GM12875 (cell line): ENCODE results near the gene RFLNA.
A peak's percentile ranks its signal among the peaks of the same experiment; 100 is the strongest.
"Not testable (repeated sequence)": the region's sequence is repeated elsewhere in the genome, so short reads cannot be mapped to it uniquely, and the experiment has no call there.

Experiments
- H3K4me3 ChIP-seq: one replicate; pipeline ENCODE4 v1.5.1; 2011; ENCODE audit warnings: low read depth, low read length, control low read depth
- CTCF ChIP-seq: IDR thresholded peaks from 2 replicates; pipeline ENCODE4 v1.5.1; 2011; ENCODE audit warnings: low read depth, mild to moderate bottlenecking, control low read depth, inconsistent platforms, low read length, moderate library complexity, borderline replicate concordance; ENCODE audit not compliant: insufficient read depth

RFLNA gene

GRCh38 chr12:124319368-124320050 lies 24.6 kb downstream of the RFLNA start:
- TF ChIP-seq CTCF = no peak
- no peak overlapping the region for H3K4me3 ChIP-seq

GRCh38 chr12:124321040-124321481 lies 26.2 kb downstream of the RFLNA start:
- no peak overlapping the region for H3K4me3 ChIP-seq
- TF ChIP-seq CTCF = peak; percentile 97

GRCh38 chr12:124321556-124322270 lies 26.8 kb downstream of the RFLNA start:
- TF ChIP-seq CTCF = no peak
- H3K4me3 ChIP-seq = no peak overlapping the region

- no peak overlapping the region for H3K4me3 ChIP-seq
- TF ChIP-seq CTCF = no peak
Measured at GRCh38 chr12:124322271-124322998, 27.5 kb downstream of the RFLNA start.

GRCh38 chr12:124322999-124323328 lies 28.1 kb downstream of the RFLNA start:
- not testable (repeated sequence) for H3K4me3 ChIP-seq

GRCh38 chr12:124323771-124324530 lies 29.1 kb downstream of the RFLNA start:
- no peak overlapping the region for H3K4me3 ChIP-seq
- TF ChIP-seq CTCF = no peak
